Suprapubic skin (tissue), 4 donors: ENCODE measurements around the gene KDM4B.

Experiments
- CTCF ChIP-seq, 2 donors: fragments of 200-600 bp in 1 of 2; fragments of 450-650 bp in 1 of 2; sonication (generic) in 1 of 2; IDR thresholded peaks; one replicate each; pipeline ENCODE4 v1.5.1; 2016 to 2019; ENCODE audit warnings: antibody characterized with exemption in 2 of 2, mild to moderate bottlenecking in 1 of 2, moderate library complexity in 1 of 2
- EP300 ChIP-seq: sonication (generic); formaldehyde crosslinking; IDR thresholded peaks from one replicate; pipeline ENCODE4 v1.6.1; 2017; ENCODE audit warnings: antibody characterized with exemption
- POLR2A ChIP-seq, 2 donors: fragments of 450-650 bp; IDR thresholded peaks; one replicate each; pipeline ENCODE4 v1.6.1; 2017; ENCODE audit warnings: antibody characterized with exemption in 2 of 2, mild to moderate bottlenecking in 2 of 2, moderate library complexity in 2 of 2
- POLR2AphosphoS5 ChIP-seq, 3 donors: sonication (generic); formaldehyde crosslinking; IDR thresholded peaks; one replicate each; pipeline ENCODE4 v1.6.1; 2017; ENCODE audit warnings: antibody characterized with exemption in 3 of 3

GRCh38 chr19:5002143-5002542 is 33.2 kb downstream of the KDM4B start:
- no peak for TF ChIP-seq EP300
- TF ChIP-seq CTCF (IDR thresholded peaks at IDR 0.05), result no peak
- TF ChIP-seq POLR2A (IDR thresholded peaks at IDR 0.05), result no peak
- TF ChIP-seq POLR2AphosphoS5 (IDR thresholded peaks at IDR 0.05), result no peak
